OCI-LY7 (cell line): ENCODE results near the gene SLC25A23.

Experiments
- EZH2phosphoT487 ChIP-seq: fragments of 200-600 bp; sonication (generic); IDR thresholded peaks from 2 replicates; pipeline ENCODE4 v1.6.1; 2018; ENCODE audit warnings: low read depth, borderline replicate concordance, mild to moderate bottlenecking, mixed run types, antibody characterized with exemption, low read length, moderate library complexity, mixed read lengths
- TF ChIP-seq, protein P1 (sequence below): fragments of 200-600 bp; sonication (generic); conservative IDR thresholded peaks from 2 replicates; pipeline ENCODE4 v1.5.1; 2014; ENCODE audit warnings: mild to moderate bottlenecking, antibody characterized with exemption, low read length, moderate library complexity, mixed read lengths

- TF ChIP-seq, protein P1, sequence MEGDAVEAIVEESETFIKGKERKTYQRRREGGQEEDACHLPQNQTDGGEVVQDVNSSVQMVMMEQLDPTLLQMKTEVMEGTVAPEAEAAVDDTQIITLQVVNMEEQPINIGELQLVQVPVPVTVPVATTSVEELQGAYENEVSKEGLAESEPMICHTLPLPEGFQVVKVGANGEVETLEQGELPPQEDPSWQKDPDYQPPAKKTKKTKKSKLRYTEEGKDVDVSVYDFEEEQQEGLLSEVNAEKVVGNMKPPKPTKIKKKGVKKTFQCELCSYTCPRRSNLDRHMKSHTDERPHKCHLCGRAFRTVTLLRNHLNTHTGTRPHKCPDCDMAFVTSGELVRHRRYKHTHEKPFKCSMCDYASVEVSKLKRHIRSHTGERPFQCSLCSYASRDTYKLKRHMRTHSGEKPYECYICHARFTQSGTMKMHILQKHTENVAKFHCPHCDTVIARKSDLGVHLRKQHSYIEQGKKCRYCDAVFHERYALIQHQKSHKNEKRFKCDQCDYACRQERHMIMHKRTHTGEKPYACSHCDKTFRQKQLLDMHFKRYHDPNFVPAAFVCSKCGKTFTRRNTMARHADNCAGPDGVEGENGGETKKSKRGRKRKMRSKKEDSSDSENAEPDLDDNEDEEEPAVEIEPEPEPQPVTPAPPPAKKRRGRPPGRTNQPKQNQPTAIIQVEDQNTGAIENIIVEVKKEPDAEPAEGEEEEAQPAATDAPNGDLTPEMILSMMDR: no peak
- TF ChIP-seq EZH2phosphoT487: no peak
These were observed 15.9 kb upstream of the SLC25A23 start for GRCh38 chr19:6475321-6476108.
